HEK293 (cell line): ENCODE results near the gene VTN.

ENCODE experiments used
- ATF2 ChIP-seq: fragments of 450-650 bp; formaldehyde crosslinking; IDR thresholded peaks from 2 replicates; pipeline ENCODE4 v1.5.1; 2016; ENCODE audit warnings: missing biosample characterization, missing genetic modification characterization, low read depth
- KLF10 ChIP-seq: fragments of 450-650 bp; IDR thresholded peaks from 2 replicates; pipeline ENCODE4 v1.5.1; 2018; ENCODE audit warnings: missing biosample characterization, mild to moderate bottlenecking, missing genetic modification characterization
- KLF9 ChIP-seq: fragments of 450-650 bp; formaldehyde crosslinking; IDR thresholded peaks from 2 replicates; pipeline ENCODE4 v1.5.1; 2016; ENCODE audit warnings: missing biosample characterization, missing genetic modification characterization, low read depth
- MZF1 ChIP-seq: fragments of 450-650 bp; formaldehyde crosslinking; IDR thresholded peaks from 2 replicates; pipeline ENCODE4 v1.5.1; 2017; ENCODE audit warnings: missing biosample characterization, missing genetic modification characterization, borderline replicate concordance
- OVOL3 ChIP-seq: fragments of 450-650 bp; formaldehyde crosslinking; IDR thresholded peaks from 2 replicates; pipeline ENCODE4 v1.5.1; 2016; ENCODE audit warnings: missing biosample characterization, missing genetic modification characterization
- PBX3 ChIP-seq: sonication (generic); formaldehyde crosslinking; IDR thresholded peaks from 2 replicates; pipeline ENCODE4 v1.8.1; 2022; ENCODE audit warnings: mild to moderate bottlenecking, moderate library complexity, missing genetic modification reagents
- PRDM10 ChIP-seq: fragments of 450-650 bp; formaldehyde crosslinking; IDR thresholded peaks from 2 replicates; pipeline ENCODE4 v1.5.1; 2016; ENCODE audit warnings: missing biosample characterization, missing genetic modification characterization
- PRDM6 ChIP-seq: fragments of 450-650 bp; formaldehyde crosslinking; IDR thresholded peaks from 2 replicates; pipeline ENCODE4 v1.5.1; 2017; ENCODE audit warnings: missing biosample characterization, missing genetic modification characterization
- SCRT2 ChIP-seq: fragments of 450-650 bp; formaldehyde crosslinking; IDR thresholded peaks from 2 replicates; pipeline ENCODE4 v1.5.1; 2016; ENCODE audit warnings: missing biosample characterization, missing genetic modification characterization
- TCF7L2 ChIP-seq: IDR thresholded peaks from 2 replicates; pipeline ENCODE4 v1.6.1; 2011; ENCODE audit warnings: low read depth, mild to moderate bottlenecking, inconsistent platforms, low read length, moderate library complexity, borderline replicate concordance
- YY2 ChIP-seq: fragments of 450-650 bp; formaldehyde crosslinking; IDR thresholded peaks from 2 replicates; pipeline ENCODE4 v1.5.1; 2016; ENCODE audit warnings: missing biosample characterization, missing genetic modification characterization
- ZBTB26 ChIP-seq: fragments of 450-650 bp; formaldehyde crosslinking; optimal IDR thresholded peaks from 2 replicates; pipeline ENCODE3; 2016; ENCODE audit warnings: missing biosample characterization, mild to moderate bottlenecking, missing genetic modification characterization
- ZBTB7A ChIP-seq: fragments of 450-650 bp; formaldehyde crosslinking; IDR thresholded peaks from 2 replicates; pipeline ENCODE4 v1.5.1; 2016; ENCODE audit warnings: low read depth, missing biosample characterization, missing genetic modification characterization
- ZFP69B ChIP-seq: fragments of 450-650 bp; formaldehyde crosslinking; IDR thresholded peaks from 2 replicates; pipeline ENCODE4 v1.5.1; 2016; ENCODE audit warnings: missing biosample characterization, missing genetic modification characterization
- ZNF146 ChIP-seq: fragments of 450-650 bp; formaldehyde crosslinking; IDR thresholded peaks from 2 replicates; pipeline ENCODE4 v1.5.1; 2016; ENCODE audit warnings: missing biosample characterization, missing genetic modification characterization
- ZNF155 ChIP-seq: fragments of 450-650 bp; formaldehyde crosslinking; IDR thresholded peaks from 2 replicates; pipeline ENCODE4 v1.5.1; 2016; ENCODE audit warnings: missing biosample characterization, missing genetic modification characterization
- ZNF169 ChIP-seq: fragments of 450-650 bp; formaldehyde crosslinking; IDR thresholded peaks from 2 replicates; pipeline ENCODE4 v1.5.1; 2016; ENCODE audit warnings: missing biosample characterization, missing genetic modification characterization
- ZNF223 ChIP-seq: fragments of 450-650 bp; formaldehyde crosslinking; IDR thresholded peaks from 2 replicates; pipeline ENCODE4 v1.5.1; 2016; ENCODE audit warnings: missing biosample characterization, missing genetic modification characterization
- ZNF433 ChIP-seq: fragments of 450-650 bp; formaldehyde crosslinking; IDR thresholded peaks from 2 replicates; pipeline ENCODE4 v1.5.1; 2016; ENCODE audit warnings: missing biosample characterization, missing genetic modification characterization, low read depth
- ZNF488 ChIP-seq: fragments of 450-650 bp; formaldehyde crosslinking; IDR thresholded peaks from 2 replicates; pipeline ENCODE4 v1.5.1; 2016; ENCODE audit warnings: missing biosample characterization, missing genetic modification characterization
- ZNF549 ChIP-seq: fragments of 450-650 bp; IDR thresholded peaks from 2 replicates; pipeline ENCODE4 v1.5.1; 2018; ENCODE audit warnings: missing biosample characterization, missing genetic modification characterization, mild to moderate bottlenecking, inconsistent platforms, moderate library complexity
- ZNF560 ChIP-seq: fragments of 450-650 bp; formaldehyde crosslinking; IDR thresholded peaks from 2 replicates; pipeline ENCODE4 v1.5.1; 2017; ENCODE audit warnings: missing biosample characterization, missing genetic modification characterization, borderline replicate concordance
- ZNF600 ChIP-seq: fragments of 450-650 bp; formaldehyde crosslinking; IDR thresholded peaks from 2 replicates; pipeline ENCODE4 v1.5.1; 2016; ENCODE audit warnings: missing biosample characterization, missing genetic modification characterization
- ZNF677 ChIP-seq: fragments of 450-650 bp; IDR thresholded peaks from 2 replicates; pipeline ENCODE4 v1.5.0; 2018; ENCODE audit warnings: missing biosample characterization, mild to moderate bottlenecking, missing genetic modification characterization, moderate library complexity
- ZNF701 ChIP-seq: fragments of 450-650 bp; formaldehyde crosslinking; IDR thresholded peaks from 2 replicates; pipeline ENCODE4 v1.5.1; 2016; ENCODE audit warnings: missing biosample characterization, missing genetic modification characterization
- ZNF747 ChIP-seq: fragments of 450-650 bp; formaldehyde crosslinking; IDR thresholded peaks from 2 replicates; pipeline ENCODE4 v1.5.1; 2016; ENCODE audit warnings: missing biosample characterization, missing genetic modification characterization
- ZSCAN18 ChIP-seq: fragments of 450-650 bp; formaldehyde crosslinking; IDR thresholded peaks from 2 replicates; pipeline ENCODE4 v1.5.1; 2016; ENCODE audit warnings: missing biosample characterization, missing genetic modification characterization

The VTN gene

GRCh38 chr17:28371245-28372202, 1.4 kb upstream of the VTN start, which contains the start of gene SARM1 (continued):
- TF ChIP-seq PRDM6 (tag by site-specific recombination) (no peak), ZNF747 (tag by site-specific recombination) (no peak), ZFP69B (peak; percentile 86), ZNF169 (tag by site-specific recombination) (no peak), ZNF549 (no peak), YY2 (tag by site-specific recombination) (peak; percentile 53; the same call in 1 of the 2 replicates), ZNF223 (tag by site-specific recombination) (peak; percentile 100), ZNF433 (tag by site-specific recombination) (no peak), ZSCAN18 (no peak), ZNF560 (tag by site-specific recombination) (no peak), KLF9 (tag by site-specific recombination) (peak; percentile 97), ZBTB26 (tag by site-specific recombination) (peak; percentile 93), SCRT2 (tag by site-specific recombination) (0 out of 2 replicates have a peak, but pooled peaks have one; percentile 11), ZNF488 (no peak), OVOL3 (tag by site-specific recombination) (peak; percentile 54), MZF1 (tag by site-specific recombination) (no peak; the same call in 1 of the 2 replicates), ZNF146 (tag by site-specific recombination) (no peak), TCF7L2 (peak; percentile 46; the same call in 1 of the 2 replicates), ATF2 (no peak), PBX3 (CRISPR knock-in tag) (peak; percentile 70), KLF10 (tag by site-specific recombination) (peak; percentile 90), ZNF677 (tag by site-specific recombination) (no peak), ZNF701 (tag by site-specific recombination) (no peak), ZNF600 (peak; percentile 56), ZNF155 (tag by site-specific recombination) (no peak), ZBTB7A (0 out of 2 replicates have a peak, but pooled peaks have one; percentile 33), PRDM10 (tag by site-specific recombination) (peak; percentile 98)
